Mesenchymal stem cell (in vitro differentiated cells and primary cell): ENCODE results near the gene TK1.

Experiments
- DNase-seq: peaks from one replicate; pipeline ENCODE4 v3.0.0-alpha.2; 2013
- H2AFZ ChIP-seq: one replicate; pipeline ENCODE4 v1.6.1; 2013; ENCODE audit warnings: low read depth, mild to moderate bottlenecking, control low read depth, inconsistent platforms, low read length, moderate library complexity
- H2AK5ac ChIP-seq: 2 replicates; pipeline ENCODE4 v1.6.1; 2013; ENCODE audit warnings: low read length, moderate library complexity, mild to moderate bottlenecking, inconsistent platforms; ENCODE audit not compliant: severe bottlenecking
- H2BK120ac ChIP-seq: one replicate; pipeline ENCODE4 v1.6.1; 2013; ENCODE audit warnings: low read depth, mild to moderate bottlenecking, inconsistent platforms, low read length, moderate library complexity
- H2BK12ac ChIP-seq, 2 experiments: one replicate each; pipeline ENCODE4 v1.6.1; 2013; ENCODE audit warnings: inconsistent platforms in 2 of 2, low read length in 2 of 2, mild to moderate bottlenecking in 2 of 2, moderate library complexity in 2 of 2, control low read depth in 1 of 2
- H2BK15ac ChIP-seq: one replicate; pipeline ENCODE4 v1.6.1; 2013; ENCODE audit warnings: mild to moderate bottlenecking, low read depth, inconsistent platforms; ENCODE audit not compliant: poor library complexity, severe bottlenecking
- H2BK5ac ChIP-seq: 2 replicates; pipeline ENCODE4 v1.6.1; 2013; ENCODE audit warnings: low read depth, mild to moderate bottlenecking, low read length, control low read depth, inconsistent platforms; ENCODE audit not compliant: poor library complexity, severe bottlenecking
- H3K14ac ChIP-seq, 2 experiments: one replicate each; pipeline ENCODE4 v1.6.1; 2013; ENCODE audit warnings: inconsistent platforms in 2 of 2, low read length in 2 of 2, control low read depth in 1 of 2, mild to moderate bottlenecking in 1 of 2, moderate library complexity in 1 of 2
- H3K18ac ChIP-seq, 2 experiments: one replicate each; pipeline ENCODE4 v1.6.1; 2013; ENCODE audit warnings: inconsistent platforms in 2 of 2, low read length in 2 of 2, control low read depth in 1 of 2, low read depth in 1 of 2, mild to moderate bottlenecking in 1 of 2
- H3K23ac ChIP-seq, 2 experiments: one replicate each; pipeline ENCODE4 v1.6.1; 2013; ENCODE audit warnings: inconsistent platforms in 2 of 2, low read length in 2 of 2, mild to moderate bottlenecking in 2 of 2, moderate library complexity in 2 of 2, control low read depth in 1 of 2
- H3K27ac ChIP-seq: 2 replicates; pipeline ENCODE4 v1.5.1; 2013; ENCODE audit warnings: mild to moderate bottlenecking, moderate library complexity, low read length, control low read depth, inconsistent platforms; ENCODE audit not compliant: poor library complexity, severe bottlenecking
- H3K27me3 ChIP-seq, 2 experiments: 2 replicates each; pipeline versions ENCODE4 v1.6.1 to v1.7.0; 2013; ENCODE audit warnings: low read length in 2 of 2, mild to moderate bottlenecking in 2 of 2, moderate library complexity in 2 of 2, control low read depth in 1 of 2, inconsistent platforms in 1 of 2; ENCODE audit not compliant: control insufficient read depth in 1 of 2, insufficient read depth in 1 of 2
- H3K36me3 ChIP-seq, 2 experiments: 2 replicates each; pipeline versions ENCODE4 v1.6.1 to v1.7.0; 2013; ENCODE audit warnings: low read length in 2 of 2, control low read depth in 1 of 2, inconsistent platforms in 1 of 2, low read depth in 1 of 2, mild to moderate bottlenecking in 1 of 2; ENCODE audit not compliant: insufficient read depth in 2 of 2, control insufficient read depth in 1 of 2
- H3K4ac ChIP-seq, 2 experiments: one replicate each; pipeline ENCODE4 v1.6.1; 2013; ENCODE audit warnings: inconsistent platforms in 2 of 2, low read length in 2 of 2, mild to moderate bottlenecking in 2 of 2, moderate library complexity in 2 of 2, control low read depth in 1 of 2, low read depth in 1 of 2
- H3K4me1 ChIP-seq: 2 replicates; pipeline ENCODE4 v1.6.1; 2013; ENCODE audit warnings: low read depth, low read length, control low read depth; ENCODE audit not compliant: control insufficient read depth, insufficient read depth
- H3K4me2 ChIP-seq: 2 replicates; pipeline ENCODE4 v1.6.1; 2013; ENCODE audit warnings: low read length, mild to moderate bottlenecking, inconsistent platforms; ENCODE audit not compliant: poor library complexity, severe bottlenecking
- H3K4me3 ChIP-seq, 2 experiments: 2 replicates each; pipeline versions ENCODE4 v1.5.1 to v1.7.0; 2013; ENCODE audit warnings: low read length in 2 of 2, mild to moderate bottlenecking in 2 of 2, control low read depth in 1 of 2, low read depth in 1 of 2; ENCODE audit not compliant: insufficient read depth in 1 of 2
- H3K79me1 ChIP-seq: replicated peaks from 2 replicates; pipeline ENCODE4 v1.6.1; 2013; ENCODE audit warnings: mild to moderate bottlenecking, control low read depth, low read length, inconsistent platforms; ENCODE audit not compliant: poor library complexity, severe bottlenecking
- H3K9ac ChIP-seq: 2 replicates; pipeline ENCODE4 v1.7.0; 2013; ENCODE audit warnings: mild to moderate bottlenecking, low read length, moderate library complexity
- H3K9me3 ChIP-seq: 2 replicates; pipeline ENCODE4 v1.7.0; 2013; ENCODE audit warnings: mild to moderate bottlenecking, low read length; ENCODE audit not compliant: control insufficient read depth
- H4K8ac ChIP-seq: one replicate; pipeline ENCODE4 v1.6.1; 2013; ENCODE audit warnings: inconsistent platforms, mild to moderate bottlenecking, low read length, moderate library complexity
- H4K91ac ChIP-seq: one replicate; pipeline ENCODE4 v1.6.1; 2013; ENCODE audit warnings: mild to moderate bottlenecking, low read length, inconsistent platforms
- WGBS: methylation state at CpG from one replicate; pipeline ENCODE4 v1.1.7; 2013; ENCODE audit warnings: mixed read lengths; 5-methylcytosine and 5-hydroxymethylcytosine counted together

TK1 gene

GRCh38 chr17:78168903-78169793, 17.7 kb downstream of the TK1 start:
- no peak overlapping the region for H2AK5ac ChIP-seq
- H3K9ac ChIP-seq, result no peak overlapping the region
- H4K91ac ChIP-seq, result no peak overlapping the region
- peaks cover 0 to 28% of the 10 kb centered on the region in 2 experiments for H3K27me3 ChIP-seq
- peak overlapping the region; percentile 55 for H2BK120ac ChIP-seq
- peak overlapping the region; percentile 67 for H3K4me2 ChIP-seq
- H2AFZ ChIP-seq, result peak overlapping the region; percentile 47
- DNase-seq, result peak; percentile 61
- H3K79me1 ChIP-seq, result peaks cover 7% of the 10 kb centered on the region
- H2BK15ac ChIP-seq, result peak overlapping the region; percentile 71
- no peak overlapping the region for H2BK12ac ChIP-seq
- peak overlapping the region; percentile 19 for H4K8ac ChIP-seq
- peak overlapping the region in 1 of 2 experiments; percentile 24 for H3K23ac ChIP-seq
- peak overlapping the region in 1 of 2 experiments; percentile 82 for H3K18ac ChIP-seq
- H3K4ac ChIP-seq, result no peak overlapping the region
- H3K27ac ChIP-seq, result no peak overlapping the region
- H3K14ac ChIP-seq, result no peak overlapping the region
- peak overlapping the region; percentile 71 to 89 for H3K4me3 ChIP-seq
- H3K4me1 ChIP-seq, result peaks cover 23% of the 10 kb centered on the region
- 14% methylated on average over 35 of the region's 38 CpGs for WGBS
- no peak overlapping the region for H2BK5ac ChIP-seq
- peaks cover 0 to 31% of the 10 kb centered on the region in 2 experiments for H3K36me3 ChIP-seq
- no peaks in the 10 kb centered on the region for H3K9me3 ChIP-seq

GRCh38 chr17:78168242-78168902, 18.5 kb downstream of the TK1 start, which contains the start of gene SYNGR2:
Gene SYNGR2 (plus strand): TSS chr17:78168581. CDS start chr17:78168617, 36 bp downstream.
- Histone ChIP-seq H2BK120ac (peak within 1 kb of the TSS; percentile 55), H4K8ac (peak within 1 kb of the TSS; percentile 35), H3K36me3 (peaks cover 0 to 28% of the 10 kb centered on the region in 2 experiments), H3K27ac (no peak within 1 kb of the TSS), H3K18ac (peak within 1 kb of the TSS; percentile 67 to 82), H3K27me3 (peaks cover 0 to 28% of the 10 kb centered on the region in 2 experiments), H2AFZ (peak within 1 kb of the TSS; percentile 84), H3K4ac (peak within 1 kb of the TSS in 1 of 2 experiments; percentile 57), H3K4me1 (peaks cover 22% of the 10 kb centered on the region), H2BK12ac (peak within 1 kb of the TSS in 1 of 2 experiments; percentile 7), H3K23ac (peak within 1 kb of the TSS in 1 of 2 experiments; percentile 51), H2AK5ac (no peak within 1 kb of the TSS), H3K14ac (peak within 1 kb of the TSS in 1 of 2 experiments; percentile 49), H2BK15ac (peak within 1 kb of the TSS; percentile 71), H3K4me2 (peak within 1 kb of the TSS; percentile 67), H2BK5ac (no peak within 1 kb of the TSS), H3K79me1 (peaks cover 7% of the 10 kb centered on the region), H3K9me3 (no peaks in the 10 kb centered on the region), H4K91ac (peak within 1 kb of the TSS; percentile 92), H3K9ac (peak within 1 kb of the TSS; percentile 59), H3K4me3 (peak within 1 kb of the TSS; percentile 71 to 89)
- peak; percentile 52 for DNase-seq
- under 1% methylated on average over 35 of the region's 84 CpGs for WGBS

GRCh38 chr17:78166416-78166815, 20.4 kb downstream of the TK1 start:
- DNase-seq, result no peak
- Histone ChIP-seq H4K91ac (no peak overlapping the region), H3K4me3 (no peak overlapping the region), H3K23ac (no peak overlapping the region), H3K4me2 (no peak overlapping the region), H3K9me3 (no peaks in the 10 kb centered on the region), H3K4me1 (peaks cover 14% of the 10 kb centered on the region), H2AFZ (no peak overlapping the region), H3K18ac (no peak overlapping the region), H2BK15ac (peak overlapping the region; percentile 13), H3K27ac (no peak overlapping the region), H3K36me3 (peaks cover 0 to 10% of the 10 kb centered on the region in 2 experiments), H3K9ac (no peak overlapping the region), H3K27me3 (peaks cover 0 to 28% of the 10 kb centered on the region in 2 experiments), H2BK120ac (no peak overlapping the region), H2BK12ac (no peak overlapping the region), H3K79me1 (peaks cover 3% of the 10 kb centered on the region), H3K4ac (no peak overlapping the region), H2BK5ac (no peak overlapping the region), H4K8ac (no peak overlapping the region), H3K14ac (no peak overlapping the region), H2AK5ac (no peak overlapping the region)
- 53% methylated on average over 2 of the region's 6 CpGs for WGBS
